Glutamatergic neuron (in vitro differentiated cells): ENCODE data around the gene VPS9D1. TPM values are rescaled to one million over a fixed set of nuclear protein-coding genes. Genes with fewer than 3 reads are reported as not detected.

Source experiments
- DNase-seq: peaks from one replicate; pipeline ENCODE4 v3.0.0; 2022
- H3K27ac Mint-ChIP-seq: one replicate; pipeline ENCODE4 v1.8.0; 2020; ENCODE audit warnings: mild to moderate bottlenecking, mixed read lengths, inconsistent platforms; ENCODE audit not compliant: unreplicated experiment
- H3K27me3 Mint-ChIP-seq: one replicate; pipeline ENCODE4 v1.8.0; 2020; ENCODE audit warnings: mild to moderate bottlenecking, moderate library complexity, mixed read lengths, inconsistent platforms; ENCODE audit not compliant: unreplicated experiment
- H3K36me3 Mint-ChIP-seq: one replicate; pipeline ENCODE4 v1.8.0; 2020; ENCODE audit warnings: mild to moderate bottlenecking, mixed read lengths, inconsistent platforms; ENCODE audit not compliant: unreplicated experiment
- H3K4me1 Mint-ChIP-seq: one replicate; pipeline ENCODE4 v1.8.0; 2020; ENCODE audit warnings: mild to moderate bottlenecking, low read depth, mixed read lengths, inconsistent platforms; ENCODE audit not compliant: unreplicated experiment
- H3K4me3 Mint-ChIP-seq: one replicate; pipeline ENCODE4 v1.8.0; 2020; ENCODE audit warnings: mild to moderate bottlenecking, mixed read lengths, inconsistent platforms; ENCODE audit not compliant: unreplicated experiment
- H3K9me3 Mint-ChIP-seq: one replicate; pipeline ENCODE4 v1.8.0; 2020; ENCODE audit warnings: mild to moderate bottlenecking, moderate library complexity, mixed read lengths, inconsistent platforms; ENCODE audit not compliant: unreplicated experiment
- total RNA-seq: library from RNA; stranded (reverse); fragmentation: NEBNext Ultra II Directional; extraction: Animal tissue kit (Norgen Biotek cat#: 25700); gene quantifications from one replicate; pipeline ENCODE4 v1.2.1, GENCODE V29; 2021; ENCODE audit not compliant: unreplicated experiment
- TF ChIP-seq, protein P1 (sequence below): fragments of 200-600 bp; sonication (generic); IDR thresholded peaks from one replicate; pipeline ENCODE4 v1.5.0; 2021; ENCODE audit not compliant: partially characterized antibody, unreplicated experiment

Gene VPS9D1
- total RNA-seq, 1 donor from 2014 or later = 19.5 TPM

DNA sequence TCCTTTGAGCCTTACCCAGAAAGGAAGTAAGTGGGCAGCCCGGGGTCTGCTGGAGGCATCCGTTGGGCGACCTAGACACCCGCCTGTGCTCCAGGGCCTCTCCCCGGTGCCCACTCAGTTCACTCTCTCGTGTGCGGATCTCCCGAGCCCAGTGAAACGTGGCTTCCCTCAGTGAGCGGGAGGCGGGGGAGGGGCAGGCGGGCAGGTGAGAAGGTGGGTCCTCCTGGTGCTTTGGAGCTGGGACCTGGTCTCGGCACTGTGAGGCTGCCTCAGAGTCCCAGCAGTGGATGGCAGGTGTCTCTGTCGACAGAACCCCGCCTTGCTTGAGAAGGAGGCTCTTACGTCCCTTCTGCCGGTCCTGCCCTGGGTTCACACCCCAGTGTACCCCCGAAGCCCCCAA lies 8.6 kb upstream of the VPS9D1 start:
- TF ChIP-seq, protein P1, sequence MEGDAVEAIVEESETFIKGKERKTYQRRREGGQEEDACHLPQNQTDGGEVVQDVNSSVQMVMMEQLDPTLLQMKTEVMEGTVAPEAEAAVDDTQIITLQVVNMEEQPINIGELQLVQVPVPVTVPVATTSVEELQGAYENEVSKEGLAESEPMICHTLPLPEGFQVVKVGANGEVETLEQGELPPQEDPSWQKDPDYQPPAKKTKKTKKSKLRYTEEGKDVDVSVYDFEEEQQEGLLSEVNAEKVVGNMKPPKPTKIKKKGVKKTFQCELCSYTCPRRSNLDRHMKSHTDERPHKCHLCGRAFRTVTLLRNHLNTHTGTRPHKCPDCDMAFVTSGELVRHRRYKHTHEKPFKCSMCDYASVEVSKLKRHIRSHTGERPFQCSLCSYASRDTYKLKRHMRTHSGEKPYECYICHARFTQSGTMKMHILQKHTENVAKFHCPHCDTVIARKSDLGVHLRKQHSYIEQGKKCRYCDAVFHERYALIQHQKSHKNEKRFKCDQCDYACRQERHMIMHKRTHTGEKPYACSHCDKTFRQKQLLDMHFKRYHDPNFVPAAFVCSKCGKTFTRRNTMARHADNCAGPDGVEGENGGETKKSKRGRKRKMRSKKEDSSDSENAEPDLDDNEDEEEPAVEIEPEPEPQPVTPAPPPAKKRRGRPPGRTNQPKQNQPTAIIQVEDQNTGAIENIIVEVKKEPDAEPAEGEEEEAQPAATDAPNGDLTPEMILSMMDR = no peak

DNA sequence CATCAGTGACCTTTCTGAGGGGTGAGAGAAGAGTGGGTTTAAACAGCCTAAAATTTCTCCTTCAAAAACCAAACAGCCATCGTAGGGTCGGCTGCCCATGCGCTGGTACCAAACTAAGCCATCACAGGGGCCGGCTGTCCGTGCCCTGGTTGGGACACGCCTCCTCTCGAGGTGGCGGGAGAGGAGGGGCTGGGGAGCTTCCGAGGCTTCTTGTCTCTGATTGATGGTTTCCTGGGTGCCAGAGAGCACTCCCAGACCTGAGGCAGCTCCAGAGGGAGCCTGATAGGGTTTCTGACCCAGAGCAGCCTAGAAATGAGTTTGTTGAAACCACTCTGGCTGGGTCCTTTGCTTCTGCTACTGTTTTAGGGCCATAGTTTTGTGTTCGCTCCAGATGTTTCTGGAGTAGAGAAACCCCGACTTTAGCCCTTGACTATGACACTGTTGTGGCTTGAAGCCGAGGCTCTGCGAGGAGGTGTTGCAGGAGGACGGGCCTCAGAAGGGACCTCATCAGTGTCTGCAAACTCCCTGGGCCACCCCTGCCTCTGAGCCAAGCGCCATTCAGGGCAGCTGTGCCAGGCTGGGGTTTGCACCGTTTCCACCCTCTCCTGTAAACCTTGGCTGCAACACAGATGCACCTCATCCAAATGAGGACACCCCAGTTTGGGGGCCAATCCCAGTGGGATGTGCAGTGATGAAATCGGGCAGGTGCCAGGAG lies 6.9 kb upstream of the VPS9D1 start:
- Mint-ChIP-seq H3K27me3 (peaks cover 12% of the 10 kb centered on the region), H3K9me3 (peaks cover 5% of the 10 kb centered on the region), H3K4me3 (no peak overlapping the region), H3K4me1 (peaks cover 7% of the 10 kb centered on the region), H3K36me3 (peaks cover 6% of the 10 kb centered on the region), H3K27ac (no peak overlapping the region)
- TF ChIP-seq, protein P1 = no peak
- no peak for DNase-seq

More for the DNA sequence above, 8.6 kb upstream of the VPS9D1 start:
- Mint-ChIP-seq H3K4me3 (no peak overlapping the region), H3K9me3 (peaks cover 5% of the 10 kb centered on the region), H3K4me1 (peaks cover 7% of the 10 kb centered on the region), H3K27me3 (peaks cover 7% of the 10 kb centered on the region), H3K27ac (no peak overlapping the region), H3K36me3 (peaks cover 6% of the 10 kb centered on the region)
- no peak for DNase-seq

DNA sequence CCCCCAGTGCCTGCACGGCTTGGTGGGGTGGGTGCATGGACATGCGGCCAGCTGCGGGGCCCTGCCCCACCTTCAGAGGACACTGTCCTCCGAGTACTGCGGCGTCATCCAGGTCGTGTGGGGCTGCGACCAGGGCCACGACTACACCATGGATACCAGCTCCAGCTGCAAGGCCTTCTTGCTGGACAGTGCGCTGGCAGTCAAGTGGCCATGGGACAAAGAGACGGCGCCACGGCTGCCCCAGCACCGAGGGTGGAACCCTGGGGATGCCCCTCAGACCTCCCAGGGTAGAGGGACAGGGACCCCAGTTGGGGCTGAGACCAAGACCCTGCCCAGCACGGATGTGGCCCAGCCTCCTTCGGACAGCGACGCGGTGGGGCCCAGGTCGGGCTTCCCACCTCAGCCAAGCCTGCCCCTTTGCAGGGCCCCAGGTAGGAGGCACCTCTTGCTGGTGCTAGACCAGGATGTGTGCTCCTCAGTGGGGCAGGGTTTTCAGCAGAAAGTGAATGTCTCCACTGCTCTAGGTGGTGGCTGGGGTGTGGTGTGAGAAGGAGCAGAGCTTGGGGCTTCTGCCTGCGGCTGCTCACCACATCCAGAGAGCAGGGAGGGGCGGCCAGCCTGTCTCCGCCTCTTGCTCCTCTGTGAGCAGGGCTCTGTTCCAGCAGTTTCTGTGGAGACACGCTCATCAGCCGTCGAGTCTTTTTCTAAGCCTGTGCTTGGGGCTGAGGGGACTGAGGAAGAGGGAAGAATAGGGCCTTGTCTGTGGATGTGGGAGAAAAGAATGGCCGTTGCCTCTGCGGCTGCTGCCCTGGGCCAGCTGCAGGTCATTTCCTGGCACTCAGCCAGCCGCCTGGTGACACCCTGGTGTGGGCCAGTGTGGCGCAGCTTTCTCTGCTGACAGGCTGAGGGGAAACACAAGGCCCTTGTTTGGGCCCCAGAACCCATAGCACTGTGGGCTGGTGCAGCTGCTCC lies 2.9 kb upstream of the VPS9D1 start:
- TF ChIP-seq, protein P1 = no peak
- no peak for DNase-seq
- H3K4me1 Mint-ChIP-seq = no peaks in the 10 kb centered on the region
- H3K4me3 Mint-ChIP-seq = peak overlapping the region; percentile 80
- no peaks in the 10 kb centered on the region for H3K36me3 Mint-ChIP-seq
- H3K27me3 Mint-ChIP-seq = peaks cover 10% of the 10 kb centered on the region
- peaks cover 7% of the 10 kb centered on the region for H3K9me3 Mint-ChIP-seq
- no peak overlapping the region for H3K27ac Mint-ChIP-seq

DNA sequence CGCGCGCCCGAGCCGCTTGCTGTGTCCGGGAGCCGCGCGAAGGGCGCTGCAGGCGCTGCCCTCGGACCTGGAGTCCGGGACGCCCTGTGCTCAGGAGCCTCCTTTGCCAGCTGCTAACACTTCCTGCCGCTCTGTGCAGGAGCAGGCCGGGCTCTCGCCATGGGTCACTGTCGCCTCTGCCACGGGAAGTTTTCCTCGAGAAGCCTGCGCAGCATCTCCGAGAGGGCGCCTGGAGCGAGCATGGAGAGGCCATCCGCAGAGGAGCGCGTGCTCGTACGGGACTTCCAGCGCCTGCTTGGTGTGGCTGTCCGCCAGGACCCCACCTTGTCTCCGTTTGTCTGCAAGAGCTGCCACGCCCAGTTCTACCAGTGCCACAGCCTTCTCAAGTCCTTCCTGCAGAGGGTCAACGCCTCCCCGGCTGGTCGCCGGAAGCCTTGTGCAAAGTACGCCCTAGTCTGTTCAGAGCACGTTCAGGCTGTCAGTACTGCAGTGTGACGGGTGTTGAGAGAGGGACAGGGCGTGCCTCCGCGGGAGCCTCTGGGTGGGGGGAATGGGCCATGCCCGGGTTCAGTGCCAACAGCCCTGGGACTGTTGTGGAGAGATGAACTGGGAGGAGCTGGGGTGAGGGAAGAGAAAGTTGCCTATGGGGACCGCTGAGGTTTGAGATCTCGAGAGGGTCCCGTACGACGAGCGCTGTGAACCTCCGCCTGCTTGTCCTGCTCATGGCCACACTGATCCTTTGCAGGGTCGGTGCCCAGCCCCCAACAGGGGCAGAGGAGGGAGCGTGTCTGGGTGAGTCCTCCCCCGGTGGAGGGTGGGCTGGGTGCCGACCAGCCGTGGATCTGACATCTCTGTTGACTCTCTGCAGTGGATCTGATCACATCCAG lies 1.9 kb upstream of the VPS9D1 start:
- Mint-ChIP-seq H3K36me3 (no peaks in the 10 kb centered on the region), H3K4me1 (peaks cover 2% of the 10 kb centered on the region), H3K9me3 (peaks cover 11% of the 10 kb centered on the region), H3K27ac (no peak overlapping the region), H3K4me3 (peak overlapping the region; percentile 80), H3K27me3 (peaks cover 10% of the 10 kb centered on the region)
- TF ChIP-seq, protein P1 = no peak
- DNase-seq = no peak
